ENCODE results near the gene POLR3G.

The POLR3G gene

DNA sequence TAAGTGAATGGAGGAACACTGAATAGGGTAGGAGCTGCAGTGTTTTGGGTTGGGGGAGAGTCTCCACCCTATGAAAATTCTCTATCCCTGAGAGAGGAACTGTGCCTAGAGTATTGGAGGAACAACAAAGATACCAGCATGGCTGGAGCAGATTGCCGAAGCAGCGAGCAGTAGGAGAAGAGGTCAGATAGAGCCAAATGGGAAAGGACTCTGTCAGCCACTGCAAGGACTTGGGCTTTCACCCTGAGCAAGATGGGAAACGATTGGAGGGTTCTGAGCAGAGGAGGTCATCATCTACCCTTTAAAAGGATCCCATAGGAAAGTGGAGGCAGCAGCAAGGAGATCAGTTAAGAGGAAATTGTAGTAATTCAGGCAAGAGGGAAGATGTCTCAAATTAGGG is 59.1 kb downstream of the POLR3G start:
- no peak for DNase-seq (ENCODE audit: low spot score)
- TF ChIP-seq CTCF (IDR thresholded peaks at IDR 0.05; ENCODE audit: borderline replicate concordance, control extremely low read depth, extremely low read depth, insufficient read depth, missing control alignments), result no peak
- in situ Hi-C loops (cut with MboI; ENCODE audit: low sequenced_read_pairs, unreplicated experiment), result no loop called here

GRCh38 chr5:90534922-90535321 is 60.3 kb downstream of the POLR3G start:
- in situ Hi-C loops (cut with MboI; ENCODE audit: low sequenced_read_pairs, unreplicated experiment), result no loop called here
- no peak for TF ChIP-seq CTCF (IDR thresholded peaks at IDR 0.05; ENCODE audit: borderline replicate concordance, control extremely low read depth, extremely low read depth, insufficient read depth, missing control alignments)
- no peak for DNase-seq (ENCODE audit: low spot score)

GRCh38 chr5:90542827-90543519 is 68.3 kb downstream of the POLR3G start:
- no peak for DNase-seq (ENCODE audit: low spot score)
- TF ChIP-seq CTCF (IDR thresholded peaks at IDR 0.05; ENCODE audit: borderline replicate concordance, control extremely low read depth, extremely low read depth, insufficient read depth, missing control alignments), result no peak
- in situ Hi-C loops (cut with MboI; ENCODE audit: low sequenced_read_pairs, unreplicated experiment), result no loop called here

- in situ Hi-C loops (cut with MboI; ENCODE audit: low sequenced_read_pairs, unreplicated experiment), result no loop called here
- TF ChIP-seq CTCF (IDR thresholded peaks at IDR 0.05; ENCODE audit: borderline replicate concordance, control extremely low read depth, extremely low read depth, insufficient read depth, missing control alignments), result no peak
- DNase-seq (ENCODE audit: low spot score), result no peak
Observed at GRCh38 chr5:90545511-90545910, 70.8 kb downstream of the POLR3G start.

DNA sequence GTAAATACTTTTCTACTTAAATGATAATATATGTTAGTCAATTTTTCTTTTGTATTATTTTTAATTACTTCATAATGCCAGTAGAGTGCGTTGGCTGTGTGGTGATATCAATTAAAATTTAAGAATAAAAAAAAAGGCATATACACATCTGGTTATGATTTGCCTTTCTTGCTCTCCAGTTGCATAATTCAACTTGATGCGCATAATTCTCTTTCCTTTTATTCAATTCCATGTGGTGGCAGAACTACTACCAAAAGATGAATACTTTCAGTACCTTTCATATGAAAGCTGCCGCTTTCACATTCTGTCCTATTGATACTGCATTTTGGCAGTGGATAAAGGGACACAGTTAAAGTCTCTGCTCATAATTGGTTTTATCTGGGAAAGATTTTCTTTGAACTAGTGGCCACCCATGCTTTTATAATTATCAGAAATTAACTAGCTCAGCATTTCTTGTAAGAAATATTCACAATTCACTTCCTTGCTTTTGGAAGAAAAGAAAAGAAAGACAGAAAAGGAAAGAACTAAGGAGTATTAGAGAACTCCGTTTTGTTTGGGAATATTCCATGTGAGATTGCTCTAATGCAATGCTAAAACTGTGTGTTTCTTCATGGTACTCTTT is 71.7 kb downstream of the POLR3G start:
- in situ Hi-C loops (cut with MboI; ENCODE audit: low sequenced_read_pairs, unreplicated experiment), result no loop called here
- TF ChIP-seq CTCF (IDR thresholded peaks at IDR 0.05; ENCODE audit: borderline replicate concordance, control extremely low read depth, extremely low read depth, insufficient read depth, missing control alignments), result no peak
- no peak for DNase-seq (ENCODE audit: low spot score)

DNA sequence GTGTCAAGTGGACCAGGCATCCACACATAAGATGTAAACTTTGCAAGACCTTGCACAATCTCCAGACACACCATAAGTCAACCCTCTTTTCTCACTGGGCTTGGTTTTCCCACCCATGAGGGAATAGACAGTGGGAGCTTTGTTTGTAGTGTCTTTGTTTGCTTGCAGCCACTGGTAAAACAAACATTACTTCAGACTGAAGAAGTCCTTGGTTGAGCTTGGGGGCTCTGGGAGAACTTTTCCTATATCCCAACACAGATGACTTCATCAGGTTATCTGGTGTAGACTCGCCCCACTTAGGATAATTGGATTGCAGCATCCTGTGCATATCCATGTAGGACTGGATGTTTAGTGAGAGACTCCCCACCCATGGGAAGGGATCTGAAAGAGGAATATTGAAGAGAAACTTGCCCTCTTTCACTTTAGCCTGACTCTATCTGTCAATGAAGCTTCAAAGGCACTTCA is 72.4 kb downstream of the POLR3G start:
- DNase-seq (ENCODE audit: low spot score), result no peak
- TF ChIP-seq CTCF (IDR thresholded peaks at IDR 0.05; ENCODE audit: borderline replicate concordance, control extremely low read depth, extremely low read depth, insufficient read depth, missing control alignments), result no peak
- in situ Hi-C loops (cut with MboI; ENCODE audit: low sequenced_read_pairs, unreplicated experiment), result no loop called here
